Mesothelial cell of epicardium (in vitro differentiated cells): ENCODE data around the gene FER. TPM values are rescaled to one million over a fixed set of nuclear protein-coding genes. Genes with fewer than 3 reads are reported as not detected.

ENCODE experiments used
- DNase-seq, 2 experiments: peaks; one replicate each; pipeline ENCODE4 v3.0.0; 2021; ENCODE audit warnings: low spot score in 2 of 2; ENCODE audit not compliant: unreplicated experiment in 2 of 2
- H3K27ac Mint-ChIP-seq: 2 replicates; pipeline ENCODE4 v1.8.0; 2021; ENCODE audit warnings: mixed read lengths
- H3K27me3 Mint-ChIP-seq: 2 replicates; pipeline ENCODE4 v1.8.0; 2021; ENCODE audit warnings: low read depth, mixed read lengths
- H3K36me3 Mint-ChIP-seq: 2 replicates; pipeline ENCODE4 v1.8.0; 2021; ENCODE audit warnings: mixed read lengths
- H3K4me1 Mint-ChIP-seq: 2 replicates; pipeline ENCODE4 v1.8.0; 2021; ENCODE audit warnings: mixed read lengths
- H3K4me3 Mint-ChIP-seq: 2 replicates; pipeline ENCODE4 v1.8.0; 2021; ENCODE audit warnings: mild to moderate bottlenecking, moderate library complexity, mixed read lengths
- H3K9me3 Mint-ChIP-seq: 2 replicates; pipeline ENCODE4 v1.8.0; 2021; ENCODE audit warnings: mixed read lengths
- CTCF ChIP-seq: fragments of 200-600 bp; sonication (generic); IDR thresholded peaks from one replicate; pipeline ENCODE4 v1.5.0; 2021; ENCODE audit warnings: antibody characterized with exemption; ENCODE audit not compliant: unreplicated experiment
- total RNA-seq: library from RNA; stranded (reverse); gene quantifications from 3 replicates; pipeline ENCODE4 v1.2.1, GENCODE V29; 2021

Gene FER
- total RNA-seq, 1 donor from 2014 or later: 44.3 TPM

- TF ChIP-seq CTCF: no peak
- no peak for DNase-seq
Observed at GRCh38 chr5:109053995-109054417, 306.3 kb downstream of the FER start.

GRCh38 chr5:109060378-109061025 is 312.8 kb downstream of the FER start:
- Mint-ChIP-seq H3K4me3 (no peak overlapping the region), H3K27ac (no peak overlapping the region), H3K9me3 (peaks cover 19% of the 10 kb centered on the region), H3K27me3 (no peaks in the 10 kb centered on the region), H3K4me1 (peaks cover 1% of the 10 kb centered on the region), H3K36me3 (peaks cover 14% of the 10 kb centered on the region)
- no peak for TF ChIP-seq CTCF
- DNase-seq: no peak

More at GRCh38 chr5:109053995-109054417, 306.3 kb downstream of the FER start:
- Mint-ChIP-seq H3K27ac (no peak overlapping the region), H3K9me3 (peaks cover 20% of the 10 kb centered on the region), H3K4me3 (no peak overlapping the region), H3K4me1 (no peaks in the 10 kb centered on the region), H3K27me3 (no peaks in the 10 kb centered on the region), H3K36me3 (peaks cover 41% of the 10 kb centered on the region)

DNA sequence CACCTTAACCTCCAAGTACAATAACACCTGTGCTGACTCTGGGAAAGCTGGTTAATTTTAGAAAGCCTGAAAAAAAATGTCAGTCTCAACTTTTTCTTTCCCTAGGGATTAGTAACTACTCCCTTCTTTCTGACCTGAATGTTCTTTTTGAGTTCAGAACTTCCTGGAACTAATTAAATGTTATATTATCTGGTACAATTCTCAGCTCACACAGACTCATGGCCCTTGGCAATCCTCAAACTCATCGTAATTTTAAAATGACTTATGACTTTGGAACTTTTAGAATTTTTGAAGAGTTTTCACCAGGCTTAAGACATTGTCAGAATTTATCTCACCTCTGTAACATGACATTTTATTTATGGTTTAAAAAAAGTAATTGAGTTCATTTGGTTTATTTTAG is 315.0 kb downstream of the FER start:
- peaks cover 6% of the 10 kb centered on the region for H3K9me3 Mint-ChIP-seq
- no peak for TF ChIP-seq CTCF
- H3K4me1 Mint-ChIP-seq: peaks cover 1% of the 10 kb centered on the region
- H3K27ac Mint-ChIP-seq: no peak overlapping the region
- no peaks in the 10 kb centered on the region for H3K27me3 Mint-ChIP-seq
- H3K36me3 Mint-ChIP-seq: peaks cover 5% of the 10 kb centered on the region
- H3K4me3 Mint-ChIP-seq: no peak overlapping the region
- no peak for DNase-seq

- Mint-ChIP-seq H3K27me3 (no peaks in the 10 kb centered on the region), H3K36me3 (peaks cover 5% of the 10 kb centered on the region), H3K4me1 (peaks cover 1% of the 10 kb centered on the region), H3K9me3 (peaks cover 6% of the 10 kb centered on the region), H3K4me3 (no peak overlapping the region), H3K27ac (no peak overlapping the region)
- no peak for DNase-seq
- TF ChIP-seq CTCF: no peak
Observed at GRCh38 chr5:109063223-109063622, 315.5 kb downstream of the FER start.

GRCh38 chr5:109076741-109077140 is 329.0 kb downstream of the FER start:
- Mint-ChIP-seq H3K27ac (no peak overlapping the region), H3K36me3 (no peaks in the 10 kb centered on the region), H3K4me3 (no peak overlapping the region), H3K9me3 (no peaks in the 10 kb centered on the region), H3K27me3 (no peaks in the 10 kb centered on the region), H3K4me1 (peaks cover 3% of the 10 kb centered on the region)
- no peak for TF ChIP-seq CTCF
- no peak for DNase-seq
